K562 (cell line): ENCODE measurements around the gene ARID4B.

Experiments
- CTCF ChIP-seq, 3 experiments: IDR thresholded peaks in 2 of 3; conservative IDR thresholded peaks in 1 of 3; 2 replicates each; pipeline ENCODE4 v1.5.1; 2011 to 2012; ENCODE audit warnings: low read length in 3 of 3, mild to moderate bottlenecking in 3 of 3, control low read depth in 2 of 3, improper control_type of control experiment in 1 of 3, inconsistent platforms in 1 of 3, low read depth in 1 of 3, mixed read lengths in 1 of 3, moderate library complexity in 1 of 3; ENCODE audit not compliant: insufficient read depth in 2 of 3
- GABPB2 ChIP-seq: fragments of 250-450 bp; sonication (Bioruptor Pico); conservative IDR thresholded peaks from 2 replicates; pipeline ENCODE4 v1.5.1; 2021; ENCODE audit warnings: mild to moderate bottlenecking
- JUN ChIP-seq, 2 experiments: sonication (generic) in 1 of 2; formaldehyde crosslinking in 1 of 2; IDR thresholded peaks; 2 replicates each; pipeline versions ENCODE4 v1.6.1 to v1.8.0; 2012 to 2022; ENCODE audit warnings: borderline replicate concordance in 2 of 2, mild to moderate bottlenecking in 2 of 2, improper control_type of control experiment in 1 of 2, low read depth in 1 of 2, low read length in 1 of 2, missing genetic modification reagents in 1 of 2
- MEIS2 ChIP-seq: fragments of 450-650 bp; IDR thresholded peaks from 2 replicates; pipeline ENCODE4 v1.6.1; 2014; ENCODE audit warnings: mild to moderate bottlenecking; ENCODE audit not compliant: partially characterized antibody
- POLR2A ChIP-seq: fragments of 450-650 bp; conservative IDR thresholded peaks from 2 replicates; pipeline ENCODE4 v1.6.1; 2016
- POLR2AphosphoS5 ChIP-seq: IDR thresholded peaks from 2 replicates; pipeline ENCODE4 v1.6.1; 2011; ENCODE audit warnings: mild to moderate bottlenecking, low read depth, low read length, moderate library complexity; ENCODE audit not compliant: control insufficient read depth, insufficient read depth
- POU5F1 ChIP-seq: fragments of 150-350 bp; IDR thresholded peaks from 2 replicates; pipeline ENCODE4 v1.6.1; 2014; ENCODE audit warnings: borderline replicate concordance, low read length, low read depth, mild to moderate bottlenecking; ENCODE audit not compliant: partially characterized antibody
- RBM22 ChIP-seq: fragments of 200-400 bp; formaldehyde crosslinking; IDR thresholded peaks from 2 replicates; pipeline ENCODE4 v1.6.1; 2018; ENCODE audit warnings: low read length, low read depth; ENCODE audit not compliant: poor library complexity, severe bottlenecking
- SRSF1 ChIP-seq: fragments of 200-400 bp; formaldehyde crosslinking; IDR thresholded peaks from 2 replicates; pipeline ENCODE4 v1.6.1; 2017; ENCODE audit warnings: mild to moderate bottlenecking, low read depth, low read length, moderate library complexity
- ZZZ3 ChIP-seq: fragments of 450-650 bp; IDR thresholded peaks from 2 replicates; pipeline ENCODE4 v1.6.1; 2016; ENCODE audit warnings: antibody characterized with exemption, mild to moderate bottlenecking, moderate library complexity
- TF ChIP-seq, protein P1 (sequence below): sonication (generic); formaldehyde crosslinking; IDR thresholded peaks from 2 replicates; pipeline ENCODE4 v1.8.1; 2023; ENCODE audit warnings: missing genetic modification reagents, mild to moderate bottlenecking, borderline replicate concordance

DNA sequence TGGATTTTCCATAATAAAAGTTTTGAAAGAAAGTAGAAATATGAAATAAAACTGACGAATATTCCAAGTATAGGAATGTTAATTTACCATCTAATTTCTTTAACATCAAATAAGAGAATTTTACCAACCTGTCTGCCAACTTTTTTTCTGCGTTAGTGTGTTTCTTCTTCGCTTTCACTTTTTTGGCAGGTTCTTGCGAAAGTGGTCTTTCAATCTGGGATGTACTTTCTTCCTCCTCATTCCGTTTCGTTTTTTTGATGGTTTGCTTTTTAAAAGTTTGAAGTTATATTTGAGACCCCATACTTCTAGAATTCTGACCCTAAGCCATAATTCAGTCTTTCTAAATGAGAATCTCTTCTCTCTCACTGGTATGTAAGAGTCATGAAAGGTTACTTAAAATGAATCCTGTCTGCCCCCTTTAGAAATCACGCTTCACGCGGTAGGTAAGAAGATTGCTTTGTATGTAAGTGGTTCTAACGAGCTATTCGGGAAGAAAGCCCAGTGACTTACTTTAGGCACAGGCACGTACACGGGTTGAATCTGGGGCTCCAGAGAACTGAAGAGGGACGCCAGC is 167.5 kb downstream of the ARID4B start:
- TF ChIP-seq CTCF (IDR thresholded peaks at IDR 0.05 in 2 of 3, conservative IDR thresholded peaks at IDR 0.05 in 1 of 3; ENCODE audit: insufficient read depth in 2 of 3, low read depth in 1 of 3, low read length in 3 of 3): no peak
- TF ChIP-seq POU5F1: no peak
- TF ChIP-seq SRSF1: no peak
- TF ChIP-seq, protein P1, sequence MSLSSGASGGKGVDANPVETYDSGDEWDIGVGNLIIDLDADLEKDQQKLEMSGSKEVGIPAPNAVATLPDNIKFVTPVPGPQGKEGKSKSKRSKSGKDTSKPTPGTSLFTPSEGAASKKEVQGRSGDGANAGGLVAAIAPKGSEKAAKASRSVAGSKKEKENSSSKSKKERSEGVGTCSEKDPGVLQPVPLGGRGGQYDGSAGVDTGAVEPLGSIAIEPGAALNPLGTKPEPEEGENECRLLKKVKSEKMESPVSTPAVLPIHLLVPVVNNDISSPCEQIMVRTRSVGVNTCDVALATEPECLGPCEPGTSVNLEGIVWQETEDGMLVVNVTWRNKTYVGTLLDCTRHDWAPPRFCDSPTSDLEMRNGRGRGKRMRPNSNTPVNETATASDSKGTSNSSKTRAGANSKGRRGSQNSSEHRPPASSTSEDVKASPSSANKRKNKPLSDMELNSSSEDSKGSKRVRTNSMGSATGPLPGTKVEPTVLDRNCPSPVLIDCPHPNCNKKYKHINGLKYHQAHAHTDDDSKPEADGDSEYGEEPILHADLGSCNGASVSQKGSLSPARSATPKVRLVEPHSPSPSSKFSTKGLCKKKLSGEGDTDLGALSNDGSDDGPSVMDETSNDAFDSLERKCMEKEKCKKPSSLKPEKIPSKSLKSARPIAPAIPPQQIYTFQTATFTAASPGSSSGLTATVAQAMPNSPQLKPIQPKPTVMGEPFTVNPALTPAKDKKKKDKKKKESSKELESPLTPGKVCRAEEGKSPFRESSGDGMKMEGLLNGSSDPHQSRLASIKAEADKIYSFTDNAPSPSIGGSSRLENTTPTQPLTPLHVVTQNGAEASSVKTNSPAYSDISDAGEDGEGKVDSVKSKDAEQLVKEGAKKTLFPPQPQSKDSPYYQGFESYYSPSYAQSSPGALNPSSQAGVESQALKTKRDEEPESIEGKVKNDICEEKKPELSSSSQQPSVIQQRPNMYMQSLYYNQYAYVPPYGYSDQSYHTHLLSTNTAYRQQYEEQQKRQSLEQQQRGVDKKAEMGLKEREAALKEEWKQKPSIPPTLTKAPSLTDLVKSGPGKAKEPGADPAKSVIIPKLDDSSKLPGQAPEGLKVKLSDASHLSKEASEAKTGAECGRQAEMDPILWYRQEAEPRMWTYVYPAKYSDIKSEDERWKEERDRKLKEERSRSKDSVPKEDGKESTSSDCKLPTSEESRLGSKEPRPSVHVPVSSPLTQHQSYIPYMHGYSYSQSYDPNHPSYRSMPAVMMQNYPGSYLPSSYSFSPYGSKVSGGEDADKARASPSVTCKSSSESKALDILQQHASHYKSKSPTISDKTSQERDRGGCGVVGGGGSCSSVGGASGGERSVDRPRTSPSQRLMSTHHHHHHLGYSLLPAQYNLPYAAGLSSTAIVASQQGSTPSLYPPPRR (CRISPR knock-in tag): no peak
- no peak for TF ChIP-seq GABPB2
- TF ChIP-seq POLR2A: no peak
- no peak for TF ChIP-seq MEIS2
- no peak for TF ChIP-seq JUN (IDR thresholded peaks at IDR 0.05; ENCODE audit: borderline replicate concordance, low read depth, low read length)
- no peak; the same call in 1 of the 2 replicates for TF ChIP-seq JUN (CRISPR knock-in tag; IDR thresholded peaks at IDR 0.05; ENCODE audit: borderline replicate concordance)
- no peak for TF ChIP-seq RBM22
- TF ChIP-seq ZZZ3: no peak
- TF ChIP-seq POLR2AphosphoS5: no peak
